VCaP (cell line): ENCODE data around the gene TENT5C.

Experiments
- H3K27ac ChIP-seq: fragments of 450-650 bp; 2 replicates; pipeline ENCODE4 v1.5.1; 2017
- CTCF ChIP-seq: fragments of 450-650 bp; conservative IDR thresholded peaks from 2 replicates; pipeline ENCODE4 v1.5.1; 2017; ENCODE audit warnings: mild to moderate bottlenecking, moderate library complexity

TENT5C gene

DNA sequence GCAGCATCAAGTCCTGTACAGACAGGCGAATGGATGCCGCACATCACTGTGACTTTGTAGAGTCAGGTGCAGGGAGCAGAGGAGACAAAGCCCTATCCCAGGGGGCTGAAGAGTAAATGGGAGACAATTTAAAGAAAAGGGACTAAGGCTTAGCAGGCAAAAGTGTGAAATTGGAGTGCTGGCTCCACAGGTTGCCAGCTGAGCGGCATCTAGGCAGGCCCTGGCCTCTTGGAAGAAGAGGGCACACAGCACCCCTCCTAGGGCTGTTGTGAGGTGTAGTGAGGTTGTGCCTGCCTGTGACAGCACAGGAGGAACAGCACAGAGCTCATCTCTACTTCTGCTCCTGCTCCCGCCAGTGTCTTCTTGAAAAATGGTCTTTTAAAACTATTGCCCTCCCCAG lies 47.3 kb downstream of the TENT5C start:
- TF ChIP-seq CTCF, result no peak
- H3K27ac ChIP-seq, result no peak overlapping the region

GRCh38 chr1:117653732-117654492 lies 48.1 kb downstream of the TENT5C start:
- no peak overlapping the region for H3K27ac ChIP-seq
- no peak for TF ChIP-seq CTCF

- no peak for TF ChIP-seq CTCF
- H3K27ac ChIP-seq, result no peak overlapping the region
Measured at GRCh38 chr1:117654493-117655219, 48.8 kb downstream of the TENT5C start.

GRCh38 chr1:117655220-117655577 lies 49.4 kb downstream of the TENT5C start:
- TF ChIP-seq CTCF, result no peak
- H3K27ac ChIP-seq, result no peak overlapping the region

DNA sequence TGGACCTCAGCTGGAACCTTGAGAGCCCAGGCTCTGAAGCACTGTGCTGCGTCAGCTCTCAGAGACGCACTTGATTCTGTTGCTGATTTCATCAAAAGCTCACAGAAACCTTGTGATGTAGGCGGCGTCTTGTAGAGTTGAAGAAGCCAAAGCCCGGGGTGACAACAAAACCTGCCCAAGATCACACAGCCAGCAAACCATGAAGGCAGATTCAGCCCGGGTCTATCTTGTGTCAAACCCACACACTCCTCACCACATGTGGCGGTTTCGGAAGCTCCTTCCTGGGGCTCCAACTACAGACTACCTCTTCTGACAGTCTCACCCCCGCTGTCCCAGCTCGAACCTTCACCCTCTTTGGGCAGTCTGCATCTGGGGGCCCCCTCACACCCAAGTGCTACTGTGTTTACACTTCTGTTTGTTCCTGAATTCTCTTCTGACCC lies 50.4 kb downstream of the TENT5C start:
- no peak overlapping the region for H3K27ac ChIP-seq
- TF ChIP-seq CTCF, result no peak

DNA sequence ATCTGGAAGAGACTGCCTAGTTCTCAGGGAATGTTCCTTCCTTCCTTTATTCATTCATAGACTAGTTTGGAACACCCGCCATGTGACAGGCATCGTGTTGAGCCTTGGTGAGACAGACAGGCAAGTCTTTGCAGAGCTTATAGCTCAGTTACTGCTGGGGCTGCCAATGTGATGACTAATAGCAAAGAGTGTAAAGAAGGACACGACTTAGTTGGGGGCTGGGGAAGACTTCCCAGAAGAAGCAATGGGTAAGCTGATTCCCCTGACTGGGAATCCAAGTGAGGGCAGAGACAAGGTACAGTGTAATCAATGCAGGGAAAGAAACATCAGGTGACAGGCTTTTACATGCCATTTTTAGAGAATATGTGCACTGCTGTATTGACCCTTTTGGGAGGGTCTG lies 51.2 kb downstream of the TENT5C start:
- no peak for TF ChIP-seq CTCF
- no peak overlapping the region for H3K27ac ChIP-seq

- H3K27ac ChIP-seq, result no peak overlapping the region
- no peak for TF ChIP-seq CTCF
Measured at GRCh38 chr1:117657949-117658660, 52.3 kb downstream of the TENT5C start.
